GM12878 (cell line): Measurements from ENCODE around the gene MRPL12. TPM values are rescaled to one million over a fixed set of nuclear protein-coding genes. Genes with fewer than 3 reads are reported as not detected.
A peak's percentile ranks its signal among the peaks of the same experiment; 100 is the strongest.

Experiments
- ATAC-seq: fragments of 200-7000 bp; cut with Tn5 transposase; 3 replicates; pipeline ENCODE4 v1.9.1; 2020; ENCODE audit warnings: mild to moderate bottlenecking, moderate library complexity
- BruUV-seq: library from RNA; stranded (reverse); fragments of 400-500 nt; replicated peaks from 2 replicates; lab custom pipeline; 2021; lab: Mats Ljungman, UMichigan
- CTCF ChIA-PET: fragments of 300-600 bp; sonication (Branson Sonifier 250); formaldehyde crosslinking; extraction: SDS; loops from one replicate; lab custom pipeline; 2021; ENCODE audit warnings: inconsistent platforms; lab: Yijun Ruan, JAX
- POLR2A ChIA-PET: fragments of 350-600 bp; formaldehyde crosslinking; extraction: SDS; loops from one replicate; lab custom pipeline; 2021; ENCODE audit warnings: inconsistent platforms; lab: Charles Lee
- RAD21 ChIA-PET: fragments of 300-600 bp; sonication (Branson Sonifier 250); formaldehyde crosslinking; loops from one replicate; lab custom pipeline; 2023; ENCODE audit warnings: antibody characterized with exemption; ENCODE audit not compliant: unreplicated experiment; lab: Charles Lee
- SMC1A ChIA-PET: fragments of 300-600 bp; sonication (Branson Sonifier 250); formaldehyde crosslinking; loops from one replicate; lab custom pipeline; 2023; ENCODE audit not compliant: unreplicated experiment, uncharacterized antibody; lab: Charles Lee
- DNase-seq: peaks from one replicate; pipeline ENCODE4 v3.0.0-alpha.2; 2011; ENCODE audit warnings: low read depth, low spot score
- FAIRE-seq: peaks from 3 replicates; lab custom pipeline; 2011; peaks lifted over from hg19 to GRCh38; lab: Jason Lieb, UNC
- H2AFZ ChIP-seq: 2 replicates; pipeline ENCODE4 v1.6.0; 2011; ENCODE audit warnings: low read depth, low read length, control low read depth; ENCODE audit not compliant: control insufficient read depth
- H3K27ac ChIP-seq: 2 replicates; pipeline ENCODE4 v1.5.1; 2011; ENCODE audit warnings: control low read depth; ENCODE audit not compliant: control insufficient read depth, insufficient read depth
- H3K27me3 ChIP-seq, 2 experiments: replicated peaks in 1 of 2; 2 replicates each; pipeline versions ENCODE4 v1.6.0 to v1.6.1; 2011; ENCODE audit warnings: low read length in 1 of 2; ENCODE audit not compliant: control insufficient read depth in 2 of 2, insufficient read depth in 2 of 2
- H3K36me3 ChIP-seq, 2 experiments: 2 replicates each; pipeline ENCODE4 v1.5.1; 2011; ENCODE audit warnings: low read length in 1 of 2; ENCODE audit not compliant: control insufficient read depth in 2 of 2, insufficient read depth in 2 of 2
- H3K4me1 ChIP-seq: 2 replicates; pipeline ENCODE4 v1.6.1; 2011; ENCODE audit warnings: mild to moderate bottlenecking, low read length, moderate library complexity, mixed read lengths; ENCODE audit not compliant: control insufficient read depth, insufficient read depth
- H3K4me2 ChIP-seq: 2 replicates; pipeline ENCODE4 v1.6.0; 2011; ENCODE audit warnings: control low read depth; ENCODE audit not compliant: control insufficient read depth, insufficient read depth
- H3K4me3 ChIP-seq: fragments of 200-600 bp; sonication (generic); 2 replicates; pipeline ENCODE4 v1.5.1; 2016
- H3K79me2 ChIP-seq: 2 replicates; pipeline ENCODE4 v1.6.0; 2011; ENCODE audit warnings: low read length; ENCODE audit not compliant: control insufficient read depth, insufficient read depth
- H3K9ac ChIP-seq: 2 replicates; pipeline ENCODE4 v1.8.0; 2011; ENCODE audit warnings: low read length, control low read depth, mixed read lengths; ENCODE audit not compliant: control insufficient read depth, insufficient read depth
- H3K9me3 ChIP-seq: replicated peaks from 3 replicates; pipeline ENCODE4 v1.5.1; 2011; ENCODE audit warnings: mild to moderate bottlenecking, low read length; ENCODE audit not compliant: control insufficient read depth, insufficient read depth
- H4K20me1 ChIP-seq: 2 replicates; pipeline ENCODE4 v1.6.0; 2011; ENCODE audit not compliant: control insufficient read depth, insufficient read depth
- ASH2L ChIP-seq: fragments of 300-600, 200-600 bp; sonication (generic); IDR thresholded peaks from 2 replicates; pipeline ENCODE4 v1.6.1; 2017; ENCODE audit warnings: low read depth, mild to moderate bottlenecking, borderline replicate concordance
- BHLHE40 ChIP-seq, 2 experiments: fragments of 450-650 bp in 1 of 2; IDR thresholded peaks; 2 replicates each; pipeline ENCODE4 v1.6.1; 2011 to 2017; ENCODE audit warnings: low read depth in 2 of 2, borderline replicate concordance in 1 of 2, improper control_type of control experiment in 1 of 2, low read length in 1 of 2, mild to moderate bottlenecking in 1 of 2
- KAT2A ChIP-seq: conservative IDR thresholded peaks from 2 replicates; pipeline ENCODE4 v1.6.1; 2011; ENCODE audit warnings: low read depth, low read length; ENCODE audit not compliant: control insufficient read depth
- NFXL1 ChIP-seq: fragments of 450-650 bp; IDR thresholded peaks from 2 replicates; pipeline ENCODE4 v1.6.1; 2017; ENCODE audit warnings: antibody characterized with exemption, mild to moderate bottlenecking, borderline replicate concordance
- POU2F2 ChIP-seq: IDR thresholded peaks from 3 replicates; pipeline ENCODE4 v1.6.1; 2011; ENCODE audit warnings: low read depth, mild to moderate bottlenecking, low read length, borderline replicate concordance
- TARDBP ChIP-seq: IDR thresholded peaks from 2 replicates; pipeline ENCODE4 v1.6.1; 2016; ENCODE audit warnings: borderline replicate concordance
- WRNIP1 ChIP-seq: IDR thresholded peaks from 2 replicates; pipeline ENCODE4 v1.6.1; 2011; ENCODE audit warnings: low read depth, low read length, improper control_type of control experiment, borderline replicate concordance
- WGBS: methylation state at CpG from one replicate; pipeline ENCODE4 v1.1.6; 2016; ENCODE audit warnings: low lambda C conversion rate; ENCODE audit not compliant: insufficient replicate concordance, insufficient coverage; ENCODE audit errors: missing lambda C conversion rate; 5-methylcytosine and 5-hydroxymethylcytosine counted together
- in situ Hi-C: fragments of 300-500 bp; cut with MboI; formaldehyde crosslinking; loops from 9 replicates; pipeline ENCODE4 v1.14.3; 2018; ENCODE audit warnings: mixed read lengths
- intact Hi-C: fragments of 100-400 bp; cut with micrococcal nuclease; formaldehyde crosslinking; loops from one replicate; pipeline ENCODE4 v1.14.2; 2022; ENCODE audit not compliant: unreplicated experiment
- polyA plus RNA-seq, 11 experiments: library from polyadenylated mRNA; depleted of rRNA in 4 of 11; unstranded in 6 of 11; stranded (reverse) in 5 of 11; fragments of >200 nt; fragmentation: Nextera tagmentation in 4 of 11; fragmentation: Illumina TruSeq in 1 of 11; extraction: Ambion mirVana in 4 of 11; extraction: Trizol in 1 of 11; gene quantifications; 1 replicate in 1 of 11; 2 replicates in 10 of 11; pipeline versions ENCODE4 v1.2.1 to v1.2.3, GENCODE V29; 2011 to 2016; ENCODE audit warnings: inconsistent platforms in 2 of 11, missing spikeins in 2 of 11, low read depth in 1 of 11
- total RNA-seq, 4 experiments: library from RNA; depleted of rRNA in 3 of 4; stranded (reverse); fragments of >200 nt in 3 of 4; fragmentation: Illumina TruSeq in 1 of 4; extraction: Trizol in 1 of 4; gene quantifications; 2 replicates each; pipeline versions ENCODE4 v1.2.1 to v1.2.3, GENCODE V29; 2013 to 2021
- TF ChIP-seq, protein P1 (sequence below): fragments of 150-350 bp; IDR thresholded peaks from 2 replicates; pipeline ENCODE4 v1.6.1; 2014; ENCODE audit warnings: mild to moderate bottlenecking, low read depth, low read length
- TF ChIP-seq, protein P2 (sequence below): fragments of 450-650 bp; IDR thresholded peaks from 2 replicates; pipeline ENCODE4 v1.6.1; 2017; ENCODE audit warnings: mild to moderate bottlenecking

MRPL12 gene
- total and polyA plus RNA-seq, 10 of the 15 experiments (the other 5 are each of a cell fraction or from before 2014, with no cell fraction given): 1.3 to 269 (median 117) TPM

GRCh38 chr17:81702934-81703746, at the start of gene MRPL12 (continued):
- TF ChIP-seq POU2F2: peak; percentile 82
- no peak for TF ChIP-seq NFXL1
- peak; percentile 32; the same call in 1 of the 2 replicates for TF ChIP-seq TARDBP
- TF ChIP-seq WRNIP1: 0 out of 2 replicates have a peak, but pooled peaks have one; percentile 81
- no peak for TF ChIP-seq KAT2A

DNA sequence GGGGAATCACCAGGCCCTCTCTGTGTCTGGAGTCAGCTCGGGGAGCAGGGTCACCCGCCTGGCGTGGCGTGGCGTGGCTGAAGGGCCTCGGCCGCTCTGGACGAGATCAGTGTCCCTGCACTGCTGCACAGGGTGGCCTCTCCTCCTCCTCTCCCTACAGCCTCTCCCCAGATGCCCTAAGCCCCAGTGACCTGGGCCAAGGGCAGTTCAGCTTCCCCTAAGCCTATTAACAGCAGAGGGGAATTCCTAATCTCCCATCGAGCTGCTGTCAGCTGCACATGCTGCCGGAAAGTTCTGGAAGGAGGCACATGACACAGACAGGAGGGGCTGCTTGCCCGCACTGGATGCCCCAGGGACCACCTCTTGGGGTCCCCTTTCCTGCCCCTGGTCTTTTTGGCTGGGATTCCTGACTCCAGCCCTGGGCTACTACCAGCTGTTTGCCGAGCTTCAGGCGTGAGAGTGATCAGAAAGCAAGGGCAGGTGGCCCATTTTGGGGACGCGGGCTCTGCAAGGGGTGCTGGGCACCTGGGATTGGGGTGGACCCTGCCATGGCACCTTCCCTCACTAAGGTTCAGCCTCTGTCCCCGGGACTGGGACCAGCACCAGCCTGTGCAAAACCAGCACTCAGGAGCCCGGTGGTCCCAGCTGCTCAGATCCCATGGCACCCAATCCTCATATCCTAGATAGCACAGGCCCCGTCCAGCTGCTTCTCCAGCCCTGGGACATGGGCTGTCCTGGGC, 47.6 kb upstream of the MRPL12 start:
- H3K36me3 ChIP-seq: no peaks in the 10 kb centered on the region
- no peak for FAIRE-seq
- H3K79me2 ChIP-seq: no peaks in the 10 kb centered on the region
- POLR2A ChIA-PET: interaction anchor here (1.8 kb wide), 1 partner anchor 10 kb away, joined by 5 read pairs; no protein-coding TSS in a partner anchor
- no peak overlapping the region for H2AFZ ChIP-seq
- SMC1A ChIA-PET: interaction anchor here (0.8 kb wide), 1 partner anchor 89 kb away, joined by 5 read pairs; no protein-coding TSS in a partner anchor
- H3K9ac ChIP-seq: no peak overlapping the region
- in situ Hi-C loops: no loop called here
- no peak for TF ChIP-seq ASH2L
- no peak for TF ChIP-seq POU2F2
- TF ChIP-seq, protein P1, sequence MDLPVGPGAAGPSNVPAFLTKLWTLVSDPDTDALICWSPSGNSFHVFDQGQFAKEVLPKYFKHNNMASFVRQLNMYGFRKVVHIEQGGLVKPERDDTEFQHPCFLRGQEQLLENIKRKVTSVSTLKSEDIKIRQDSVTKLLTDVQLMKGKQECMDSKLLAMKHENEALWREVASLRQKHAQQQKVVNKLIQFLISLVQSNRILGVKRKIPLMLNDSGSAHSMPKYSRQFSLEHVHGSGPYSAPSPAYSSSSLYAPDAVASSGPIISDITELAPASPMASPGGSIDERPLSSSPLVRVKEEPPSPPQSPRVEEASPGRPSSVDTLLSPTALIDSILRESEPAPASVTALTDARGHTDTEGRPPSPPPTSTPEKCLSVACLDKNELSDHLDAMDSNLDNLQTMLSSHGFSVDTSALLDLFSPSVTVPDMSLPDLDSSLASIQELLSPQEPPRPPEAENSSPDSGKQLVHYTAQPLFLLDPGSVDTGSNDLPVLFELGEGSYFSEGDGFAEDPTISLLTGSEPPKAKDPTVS: 0 out of 2 replicates have a peak, but pooled peaks have one; percentile 58
- no peak for TF ChIP-seq BHLHE40 (IDR thresholded peaks at IDR 0.05; ENCODE audit: borderline replicate concordance in 1 of 2, low read depth in 2 of 2, low read length in 1 of 2)
- TF ChIP-seq, protein P2, sequence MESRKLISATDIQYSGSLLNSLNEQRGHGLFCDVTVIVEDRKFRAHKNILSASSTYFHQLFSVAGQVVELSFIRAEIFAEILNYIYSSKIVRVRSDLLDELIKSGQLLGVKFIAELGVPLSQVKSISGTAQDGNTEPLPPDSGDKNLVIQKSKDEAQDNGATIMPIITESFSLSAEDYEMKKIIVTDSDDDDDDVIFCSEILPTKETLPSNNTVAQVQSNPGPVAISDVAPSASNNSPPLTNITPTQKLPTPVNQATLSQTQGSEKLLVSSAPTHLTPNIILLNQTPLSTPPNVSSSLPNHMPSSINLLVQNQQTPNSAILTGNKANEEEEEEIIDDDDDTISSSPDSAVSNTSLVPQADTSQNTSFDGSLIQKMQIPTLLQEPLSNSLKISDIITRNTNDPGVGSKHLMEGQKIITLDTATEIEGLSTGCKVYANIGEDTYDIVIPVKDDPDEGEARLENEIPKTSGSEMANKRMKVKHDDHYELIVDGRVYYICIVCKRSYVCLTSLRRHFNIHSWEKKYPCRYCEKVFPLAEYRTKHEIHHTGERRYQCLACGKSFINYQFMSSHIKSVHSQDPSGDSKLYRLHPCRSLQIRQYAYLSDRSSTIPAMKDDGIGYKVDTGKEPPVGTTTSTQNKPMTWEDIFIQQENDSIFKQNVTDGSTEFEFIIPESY: no peak
- TF ChIP-seq, all 136 proteins: peak for 1
- ChIA-PET CTCF (no interaction called here), RAD21 (no interaction called here)
- H3K9me3 ChIP-seq: no peaks in the 10 kb centered on the region
- ATAC-seq (no peak), DNase-seq (no peak)
- intact Hi-C loops: no loop called here
- WGBS: 71% methylated on average over 18 of the region's 18 CpGs
- no peak overlapping the region for H3K4me2 ChIP-seq
- H3K27ac ChIP-seq: no peak overlapping the region
- H3K4me1 ChIP-seq: peaks cover 8% of the 10 kb centered on the region; the same call in 1 of the 2 replicates
- H3K4me3 ChIP-seq: no peak overlapping the region
- H3K27me3 ChIP-seq: no peaks in the 10 kb centered on the region
- H4K20me1 ChIP-seq: no peaks in the 10 kb centered on the region
- BruUV-seq: no TSS peak
